GM12873 (cell line): Measurements from ENCODE around the gene TTC23.
A peak's percentile ranks its signal among the peaks of the same experiment; 100 is the strongest.

Experiments used
- CTCF ChIP-seq: IDR thresholded peaks from 2 replicates; pipeline ENCODE4 v1.5.1; 2012; ENCODE audit warnings: low read depth, mild to moderate bottlenecking, moderate library complexity, low read length, control low read depth; ENCODE audit not compliant: insufficient read depth; ENCODE audit errors: missing control alignments

TTC23 gene

DNA sequence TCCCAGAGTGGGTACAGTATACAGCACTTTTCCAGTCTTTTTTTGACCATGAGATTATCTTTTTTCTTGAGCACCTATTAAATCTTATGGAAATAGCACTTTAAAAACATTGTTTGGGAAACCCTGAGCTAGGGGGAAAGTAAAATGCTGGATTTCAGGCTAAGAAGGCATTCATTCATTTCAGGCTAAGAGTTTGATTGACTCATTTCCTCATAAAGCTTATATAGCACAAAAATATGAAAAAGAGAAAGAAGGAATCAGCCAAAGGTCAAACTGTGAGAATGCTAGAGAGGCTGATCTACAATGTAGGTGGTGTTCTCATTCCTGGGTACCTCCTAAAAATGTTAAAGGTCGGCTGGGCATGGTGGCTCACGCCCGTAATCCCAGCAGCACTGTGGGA lies 10.5 kb downstream of the TTC23 start:
- TF ChIP-seq CTCF = no peak

DNA sequence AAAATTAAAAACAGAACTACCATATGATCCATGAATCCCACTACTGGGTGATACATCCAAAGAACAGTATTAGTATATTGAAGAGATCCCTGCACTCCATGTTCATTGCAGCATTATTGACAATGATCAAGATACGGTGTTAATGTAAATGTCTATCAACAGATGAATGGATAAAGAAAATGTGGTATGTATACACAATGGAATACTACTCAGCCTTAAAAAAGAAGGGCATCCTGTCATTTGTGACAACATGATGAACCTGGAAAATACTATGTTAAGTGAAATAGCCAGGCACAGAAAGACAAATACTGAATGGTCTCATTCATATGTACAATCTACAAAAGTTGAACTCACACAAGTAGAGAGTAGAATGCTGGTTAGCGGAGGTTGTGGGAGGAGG lies 16.6 kb downstream of the TTC23 start:
- TF ChIP-seq CTCF = no peak

- no peak for TF ChIP-seq CTCF
Observed at GRCh38 chr15:99230867-99231266, 18.5 kb downstream of the TTC23 start.

DNA sequence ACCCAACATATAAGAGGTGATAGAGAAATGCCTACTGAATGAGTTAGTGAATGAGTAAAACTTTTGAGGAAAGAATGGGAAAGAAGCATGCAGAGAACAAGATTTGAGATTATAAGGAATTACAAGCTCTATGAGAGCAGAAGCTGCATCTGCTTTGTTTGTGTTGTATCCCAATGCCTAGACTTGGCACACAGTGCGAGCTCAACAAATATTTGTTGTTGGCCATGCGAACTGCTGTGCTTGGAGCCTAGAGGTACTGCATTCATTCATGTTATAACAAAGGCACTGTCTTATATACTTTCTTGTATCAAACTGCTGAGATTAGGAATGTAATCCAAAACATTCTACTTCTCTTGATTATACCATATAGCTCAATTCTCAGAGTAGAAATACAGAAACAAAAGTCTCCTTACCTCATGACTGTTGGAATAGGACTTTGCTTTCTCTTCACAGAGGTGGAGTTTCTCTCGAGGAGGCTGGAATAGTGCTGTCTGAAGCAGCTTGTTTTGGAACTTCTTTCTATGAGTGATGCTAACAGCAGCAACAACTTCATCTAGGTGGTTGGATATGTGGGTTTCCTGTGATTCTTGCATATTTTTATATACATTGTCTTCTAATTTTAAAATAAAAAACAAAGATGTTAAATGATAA lies 21.1 kb downstream of the TTC23 start:
- TF ChIP-seq CTCF = no peak

DNA sequence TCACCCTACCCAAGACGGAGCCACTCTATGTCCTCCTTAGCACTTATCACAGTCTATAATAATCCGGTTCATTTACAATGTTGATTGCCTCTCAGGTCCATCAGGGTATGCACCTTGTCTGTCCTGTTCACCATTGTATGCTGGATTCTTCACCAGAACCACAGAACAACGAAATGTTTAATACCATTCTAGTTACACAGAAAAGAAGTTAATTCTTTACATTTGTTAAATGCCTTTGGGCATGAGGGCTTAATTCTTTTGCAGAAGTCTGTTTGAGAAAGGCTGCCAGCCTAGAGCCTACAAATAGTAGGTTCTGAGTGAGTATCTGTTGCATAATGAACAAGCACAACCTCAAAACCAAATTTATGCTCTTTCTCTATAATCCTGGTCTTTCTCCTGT lies 22.6 kb downstream of the TTC23 start:
- no peak for TF ChIP-seq CTCF

DNA sequence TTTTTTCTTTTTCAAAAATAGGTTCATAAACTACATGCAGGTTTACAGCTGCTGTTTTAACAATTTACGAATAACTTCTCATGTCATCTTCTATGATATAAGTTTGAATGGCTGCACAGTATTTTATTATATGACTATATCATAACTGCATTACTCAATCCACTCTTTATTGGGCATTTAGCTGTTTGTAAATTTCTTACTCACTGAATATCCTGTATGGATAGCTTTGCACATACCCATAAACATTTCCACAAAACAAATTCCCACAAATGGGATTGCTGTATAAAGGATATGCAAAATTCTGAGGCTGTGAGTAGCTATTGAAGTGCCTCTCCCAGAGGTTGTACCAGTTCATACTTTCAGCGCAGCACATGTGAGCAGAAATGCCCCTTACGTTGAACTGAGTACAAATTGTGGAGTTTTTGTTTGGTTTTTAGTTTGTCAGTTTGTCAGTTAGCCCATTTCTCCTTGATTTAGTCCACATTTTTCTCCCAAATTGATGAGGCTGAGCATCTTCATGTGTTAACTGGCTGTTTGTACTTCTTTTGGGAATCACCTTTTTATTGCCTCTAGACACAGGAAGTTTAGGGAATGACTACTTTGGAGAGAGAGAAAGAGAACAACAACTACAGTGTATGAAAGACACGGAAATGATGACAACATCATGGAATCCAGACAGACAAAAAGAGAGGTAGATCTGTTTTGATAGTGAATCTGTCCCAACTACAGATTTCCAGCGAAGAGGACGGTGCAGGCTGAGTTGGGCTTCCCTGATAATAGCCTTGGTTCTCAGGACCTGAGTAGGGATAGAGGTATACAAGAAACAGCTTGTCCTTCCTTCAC lies 24.8 kb downstream of the TTC23 start:
- TF ChIP-seq CTCF = no peak

DNA sequence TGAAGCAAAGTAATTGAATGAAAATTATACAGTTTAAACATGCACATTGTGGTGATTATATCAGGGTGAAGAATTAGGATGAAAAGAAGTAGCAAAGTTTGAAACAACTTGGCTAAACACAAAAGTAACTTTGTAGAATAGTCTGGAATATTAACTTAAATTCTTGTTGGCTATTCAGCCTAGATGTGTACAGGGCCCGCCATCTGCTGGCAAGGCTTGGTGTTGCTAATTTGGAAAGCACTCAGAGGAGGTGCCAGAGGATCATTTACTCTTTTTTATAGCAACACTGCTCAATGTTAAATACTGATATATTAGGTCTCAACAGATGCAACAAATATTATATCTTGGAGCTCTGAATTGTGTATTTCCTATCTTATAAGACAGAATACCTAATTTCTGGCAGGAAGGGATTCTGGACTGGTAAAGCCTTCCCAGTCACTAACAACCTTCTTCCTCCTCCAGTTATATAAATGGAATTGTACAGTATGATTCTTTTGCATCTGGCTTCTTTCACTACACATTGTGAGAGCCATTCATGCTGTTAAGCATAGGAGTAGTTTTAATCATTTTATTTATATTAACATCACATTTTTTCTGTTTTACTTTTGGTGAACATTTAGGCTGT lies 36.1 kb downstream of the TTC23 start:
- peak; percentile 82 for TF ChIP-seq CTCF
